Stimulated activated CD8-positive, alpha-beta memory T cell treated with anti-CD3 and anti-CD28 coated beads, Interleukin-4, amount 100 ng/mL, for 24 hours (primary cell): Measurements from ENCODE around the gene CLASP1.
"Not testable (repeated sequence)": the region's sequence is repeated elsewhere in the genome, so short reads cannot be mapped to it uniquely, and the experiment has no call there.

Experiments
- DNase-seq: peaks from one replicate; pipeline ENCODE4 v3.0.0-alpha.2; 2020; ENCODE audit warnings: low read depth

Gene CLASP1

GRCh38 chr2:121649149-121649595 lies at the start of gene CLASP1:
Gene CLASP1, minus strand, starts transcription at chr2:121649462. Its CDS starts 43,567 bp downstream, at chr2:121605895.
- peak; percentile 26 for DNase-seq

- DNase-seq: no peak
Observed at GRCh38 chr2:121698318-121698930, 49.2 kb upstream of the CLASP1 start.

GRCh38 chr2:121697108-121697631 lies 47.9 kb upstream of the CLASP1 start:
- DNase-seq: no peak

- no peak for DNase-seq
Observed at GRCh38 chr2:121696410-121696930, 47.2 kb upstream of the CLASP1 start.

- DNase-seq: no peak
Observed at GRCh38 chr2:121695171-121695451, 45.8 kb upstream of the CLASP1 start.

GRCh38 chr2:121694398-121695170 lies 45.3 kb upstream of the CLASP1 start:
- no peak for DNase-seq

GRCh38 chr2:121690572-121690971 lies 41.3 kb upstream of the CLASP1 start:
- DNase-seq: not testable (repeated sequence)

GRCh38 chr2:121690095-121690494 lies 40.8 kb upstream of the CLASP1 start:
- no peak for DNase-seq

- no peak for DNase-seq
Observed at GRCh38 chr2:121689356-121689755, 40.1 kb upstream of the CLASP1 start.

- DNase-seq: no peak
Observed at GRCh38 chr2:121688820-121689219, 39.6 kb upstream of the CLASP1 start.

- DNase-seq: no peak
Observed at GRCh38 chr2:121686902-121687301, 37.6 kb upstream of the CLASP1 start.

GRCh38 chr2:121686218-121686617 lies 37.0 kb upstream of the CLASP1 start:
- DNase-seq: no peak

GRCh38 chr2:121682396-121683298 lies 33.4 kb upstream of the CLASP1 start:
- DNase-seq: no peak

GRCh38 chr2:121677855-121678254 lies 28.6 kb upstream of the CLASP1 start:
- no peak for DNase-seq

GRCh38 chr2:121671621-121672020 lies 22.4 kb upstream of the CLASP1 start:
- not testable (repeated sequence) for DNase-seq

- no peak for DNase-seq
Observed at GRCh38 chr2:121670181-121670580, 20.9 kb upstream of the CLASP1 start.

- DNase-seq: no peak
Observed at GRCh38 chr2:121667618-121668017, 18.4 kb upstream of the CLASP1 start.

- DNase-seq: no peak
Observed at GRCh38 chr2:121666042-121666441, 16.8 kb upstream of the CLASP1 start.

- no peak for DNase-seq
Observed at GRCh38 chr2:121665504-121665903, 16.2 kb upstream of the CLASP1 start.

- DNase-seq: no peak
Observed at GRCh38 chr2:121664713-121665112, 15.5 kb upstream of the CLASP1 start.

- no peak for DNase-seq
Observed at GRCh38 chr2:121664086-121664485, 14.8 kb upstream of the CLASP1 start.

- no peak for DNase-seq
Observed at GRCh38 chr2:121663434-121663833, 14.2 kb upstream of the CLASP1 start.
